ENCODE measurements around the gene MAT1A.

MAT1A gene

GRCh38 chr10:80281784-80282765, 7.4 kb downstream of the MAT1A start:
- no peak for DNase-seq (ENCODE audit: low spot score)

GRCh38 chr10:80281292-80281691, 8.2 kb downstream of the MAT1A start:
- DNase-seq (ENCODE audit: low spot score): no peak

GRCh38 chr10:80280071-80280800, 9.2 kb downstream of the MAT1A start:
- DNase-seq (ENCODE audit: low spot score): no peak

GRCh38 chr10:80279146-80279545, 10.3 kb downstream of the MAT1A start:
- no peak for DNase-seq (ENCODE audit: low spot score)

GRCh38 chr10:80278480-80278879, 11.0 kb downstream of the MAT1A start:
- no peak for DNase-seq (ENCODE audit: low spot score)

GRCh38 chr10:80277567-80278250, 11.7 kb downstream of the MAT1A start:
- no peak for DNase-seq (ENCODE audit: low spot score)

GRCh38 chr10:80277016-80277415, 12.4 kb downstream of the MAT1A start:
- no peak for DNase-seq (ENCODE audit: low spot score)

- DNase-seq (ENCODE audit: low spot score): no peak
These were observed 13.1 kb downstream of the MAT1A start for GRCh38 chr10:80276335-80276734.

GRCh38 chr10:80275756-80276155, 13.7 kb downstream of the MAT1A start:
- no peak for DNase-seq (ENCODE audit: low spot score)

GRCh38 chr10:80275135-80275498, 14.3 kb downstream of the MAT1A start:
- no peak for DNase-seq (ENCODE audit: low spot score)

- no peak for DNase-seq (ENCODE audit: low spot score)
These were observed 14.9 kb downstream of the MAT1A start for GRCh38 chr10:80274396-80275134.

GRCh38 chr10:80273523-80274170, 15.8 kb downstream of the MAT1A start:
- DNase-seq (ENCODE audit: low spot score): no peak

GRCh38 chr10:80272793-80273522, 16.5 kb downstream of the MAT1A start:
- no peak for DNase-seq (ENCODE audit: low spot score)

- no peak for DNase-seq (ENCODE audit: low spot score)
These were observed 18.0 kb downstream of the MAT1A start for GRCh38 chr10:80271416-80271815.

GRCh38 chr10:80270887-80271286, 18.6 kb downstream of the MAT1A start:
- DNase-seq (ENCODE audit: low spot score): no peak

GRCh38 chr10:80268938-80269588, 20.4 kb downstream of the MAT1A start:
- DNase-seq (ENCODE audit: low spot score): no peak

- DNase-seq (ENCODE audit: low spot score): no peak
These were observed 21.2 kb downstream of the MAT1A start for GRCh38 chr10:80268266-80268665.

GRCh38 chr10:80266513-80266863, 23.0 kb downstream of the MAT1A start:
- DNase-seq (ENCODE audit: low spot score): no peak

- no peak for DNase-seq (ENCODE audit: low spot score)
These were observed 23.5 kb downstream of the MAT1A start for GRCh38 chr10:80265740-80266512.
